ENCODE data around the gene CELF4. TPM values are rescaled to one million over a fixed set of nuclear protein-coding genes. Genes with fewer than 3 reads are reported as not detected.

The CELF4 gene
- total RNA-seq, 1 donor from 2014 or later: not detected

DNA sequence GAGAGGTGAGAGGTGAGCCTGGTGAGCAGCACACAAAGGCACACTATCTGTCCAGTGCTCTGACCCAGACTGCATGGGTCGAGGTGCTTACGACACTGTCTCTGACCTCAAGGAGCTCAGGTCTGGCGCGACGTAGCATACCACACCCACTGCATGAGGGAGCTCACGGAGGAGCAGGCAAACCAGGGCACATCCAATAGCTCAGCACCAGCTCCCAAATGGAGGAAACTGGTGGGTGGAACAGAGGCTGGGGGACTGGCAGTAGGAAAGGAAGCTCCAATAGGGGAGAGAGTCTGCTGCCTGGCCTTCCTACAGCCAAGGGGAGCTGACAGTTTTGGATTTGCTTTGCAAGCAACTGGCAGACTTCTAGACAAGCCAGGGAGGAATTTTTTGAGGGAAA, 36.3 kb downstream of the CELF4 start:
- ATAC-seq: no peak
- no peak for DNase-seq (ENCODE audit: low spot score)

DNA sequence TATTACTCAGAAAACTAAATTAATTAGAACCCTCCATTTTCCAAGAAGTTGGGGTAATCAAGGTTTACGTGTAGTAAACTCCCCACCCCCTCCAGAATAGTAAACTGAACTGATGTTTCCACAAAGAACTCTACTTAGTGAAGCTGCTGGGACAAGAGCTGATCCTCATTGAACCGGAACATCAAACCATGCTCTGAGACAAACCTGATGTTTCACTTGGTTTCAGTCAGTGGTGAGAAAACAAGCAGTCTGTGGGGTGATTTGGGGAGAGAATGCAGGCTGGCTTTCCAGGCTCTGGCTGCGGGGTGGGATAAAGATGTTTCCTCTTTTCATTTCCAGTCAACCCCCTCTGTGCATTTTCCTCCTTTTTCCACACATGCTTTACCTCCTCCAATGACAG, 38.2 kb downstream of the CELF4 start:
- ATAC-seq (no peak), DNase-seq (ENCODE audit: low spot score) (no peak)

DNA sequence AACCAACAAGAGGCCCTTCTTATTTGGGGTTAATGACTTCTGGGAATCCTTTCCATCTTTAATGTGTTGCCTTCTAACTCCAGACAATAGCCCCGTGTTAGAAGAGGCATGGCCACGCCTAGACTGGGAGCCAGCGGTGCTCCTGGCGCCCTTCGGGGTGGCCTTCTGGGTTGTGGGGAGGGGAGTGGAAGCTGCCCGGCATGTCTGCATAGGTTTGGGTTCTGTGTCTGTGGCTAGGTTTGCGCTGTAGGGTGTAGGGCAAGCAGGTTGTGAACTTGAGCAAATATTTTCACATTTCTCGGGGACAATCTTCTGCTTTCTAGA, 40.4 kb downstream of the CELF4 start:
- ATAC-seq (no peak), DNase-seq (ENCODE audit: low spot score) (no peak)

DNA sequence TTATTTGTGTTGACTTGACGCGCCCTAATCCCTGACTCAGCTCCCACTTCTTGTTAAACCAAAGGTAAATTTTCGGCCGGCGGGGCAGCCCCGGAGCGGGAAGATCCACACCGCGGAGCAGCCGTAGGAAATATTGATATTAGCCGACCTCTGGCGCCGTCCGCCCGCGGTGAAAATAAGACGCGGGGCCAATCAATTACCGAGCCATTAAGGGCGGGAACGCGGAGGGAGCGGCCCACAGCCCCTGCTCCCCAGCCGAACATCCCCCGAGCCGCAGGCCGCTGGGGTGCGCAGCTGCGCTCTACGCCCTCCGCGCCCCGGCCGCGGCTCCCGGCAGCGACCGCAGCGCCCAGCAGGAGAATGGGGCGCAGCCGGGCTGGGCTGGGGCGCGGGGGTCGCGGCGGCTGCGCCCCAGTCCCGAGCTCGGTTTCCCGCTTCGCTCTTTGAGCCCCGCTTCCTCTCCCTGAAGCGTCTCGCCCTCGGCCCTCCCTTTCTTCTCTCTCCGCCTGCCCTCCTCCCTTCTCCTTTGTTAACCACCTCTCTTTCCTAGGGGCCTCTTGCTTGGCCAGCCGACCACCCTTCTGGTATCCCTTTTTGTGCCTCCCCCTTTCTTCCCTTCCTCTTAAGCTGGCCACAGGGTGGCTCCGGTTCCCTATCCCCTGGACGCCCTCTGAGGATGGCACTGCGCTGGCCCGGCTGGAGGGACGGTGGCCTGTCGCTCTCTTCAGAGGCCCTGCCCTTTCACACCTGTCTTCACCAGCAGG, 40.9 kb downstream of the CELF4 start:
- ATAC-seq: no peak

DNA sequence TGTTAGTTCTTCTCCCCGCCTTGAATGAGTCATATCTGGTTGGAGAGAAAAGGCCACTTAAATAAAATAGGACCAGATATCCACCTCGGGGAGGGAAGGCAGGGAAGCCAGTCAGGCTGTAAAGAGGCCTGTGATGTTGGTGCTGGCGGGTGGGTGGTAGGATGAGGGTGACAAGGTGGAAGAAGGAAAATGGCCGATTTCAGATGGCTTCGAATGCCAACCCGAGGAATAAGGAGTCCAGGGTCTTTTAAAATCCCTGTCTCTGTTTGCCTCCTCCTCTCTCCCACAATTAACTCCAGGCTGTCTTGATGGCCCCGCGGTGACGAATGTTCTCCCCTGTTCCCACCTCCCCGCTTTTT, 41.5 kb downstream of the CELF4 start:
- DNase-seq (ENCODE audit: low spot score): no peak

More for the DNA sequence above, 40.9 kb downstream of the CELF4 start:
- no peak for DNase-seq (ENCODE audit: low spot score)

DNA sequence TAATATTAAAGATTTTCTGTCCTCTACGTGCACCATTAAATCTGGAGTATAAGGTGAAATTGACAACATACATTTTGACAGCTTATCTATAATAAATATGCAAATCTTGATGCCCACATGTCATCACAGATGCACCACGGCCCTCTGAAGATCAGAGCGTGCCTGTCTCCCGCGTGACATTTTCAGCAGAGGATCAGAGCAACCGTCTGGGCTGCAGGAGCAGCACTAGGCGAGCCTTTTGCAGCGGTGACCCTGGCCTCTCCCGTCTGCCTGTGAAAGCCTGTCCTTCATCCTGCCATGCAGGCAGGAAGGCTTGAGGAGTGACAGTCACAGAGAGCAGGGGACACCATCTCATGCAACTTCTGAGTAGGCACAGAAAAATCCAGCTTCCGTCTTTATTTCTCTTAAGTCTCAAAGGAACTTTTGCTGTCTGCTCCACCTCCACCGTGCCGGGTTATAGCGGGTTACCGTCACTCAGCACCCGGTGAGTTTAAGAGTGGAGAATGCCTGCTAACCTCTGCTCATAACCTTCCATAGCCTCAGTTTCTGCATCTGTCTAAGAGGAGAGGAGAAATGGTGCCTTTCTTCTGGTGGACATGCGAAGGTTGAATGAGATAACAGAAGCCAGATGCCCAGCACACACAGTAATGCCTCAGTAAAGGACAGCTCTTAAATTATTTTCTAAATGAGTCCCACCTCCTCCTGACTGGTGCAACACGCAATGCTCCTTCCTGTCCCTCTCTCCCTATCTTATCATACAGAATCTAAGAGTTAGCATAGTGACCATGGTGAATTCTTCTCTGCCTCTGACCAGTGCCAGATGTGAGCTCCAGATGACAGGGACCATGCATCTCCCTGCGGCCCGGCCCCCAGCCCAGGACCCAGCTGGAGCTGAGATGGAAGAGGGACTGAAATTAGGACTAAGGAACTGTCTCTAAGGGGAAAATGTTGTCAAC, 43.8 kb downstream of the CELF4 start:
- DNase-seq (ENCODE audit: low spot score): no peak
- no peak for ATAC-seq

More for the DNA sequence above, 41.5 kb downstream of the CELF4 start:
- ATAC-seq: no peak

DNA sequence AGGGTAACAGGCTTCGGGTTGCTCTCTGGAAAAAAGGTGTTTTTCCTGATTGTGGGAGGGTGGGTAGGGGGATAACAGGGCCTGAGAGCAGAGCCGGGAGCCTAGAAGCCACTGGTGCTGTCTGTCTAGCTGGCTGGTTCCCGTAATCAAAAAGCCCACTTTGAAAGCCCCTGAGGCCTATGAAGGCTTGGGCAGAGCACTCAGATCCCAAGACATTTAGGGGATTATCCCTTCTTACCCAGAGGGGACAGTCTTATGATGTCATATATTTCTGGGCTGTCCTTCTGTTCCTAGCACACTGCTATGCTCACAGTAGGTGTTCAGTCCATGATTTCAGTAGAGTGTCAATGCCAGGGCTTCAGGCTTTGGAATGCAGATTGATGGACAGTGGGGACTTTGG, 45.1 kb downstream of the CELF4 start:
- ATAC-seq (no peak), DNase-seq (ENCODE audit: low spot score) (no peak)

DNA sequence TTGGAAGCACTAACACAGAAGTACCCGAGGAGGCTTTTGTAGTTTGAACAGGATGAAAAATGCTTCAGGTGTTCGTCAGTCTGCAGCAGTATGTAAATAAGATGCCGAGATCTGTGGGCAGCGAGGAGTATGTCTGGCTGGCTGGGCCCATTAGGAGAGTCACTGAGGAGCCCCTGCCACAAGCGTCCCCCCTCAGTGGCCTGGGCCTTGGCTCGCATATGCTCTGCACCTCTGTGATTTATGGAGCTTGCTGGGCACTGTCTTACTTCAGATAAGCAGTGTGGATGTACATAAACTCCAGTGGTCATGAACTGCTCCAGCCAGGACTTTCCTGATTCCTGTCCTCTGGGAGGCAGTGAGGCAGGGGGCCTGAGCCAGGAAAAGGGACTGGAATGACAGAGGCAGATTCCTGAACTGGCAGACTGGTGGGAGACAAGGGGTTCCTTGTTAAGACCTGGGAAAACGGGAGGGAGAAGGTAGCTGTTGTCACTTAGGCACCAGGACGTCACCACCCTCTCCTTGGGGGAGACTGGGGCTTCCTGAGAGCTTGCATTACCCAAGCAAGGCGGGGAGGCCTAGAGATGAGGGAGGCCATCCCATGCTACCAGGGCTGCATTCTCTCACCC, 46.0 kb downstream of the CELF4 start:
- DNase-seq (ENCODE audit: low spot score) (no peak), ATAC-seq (no peak)

DNA sequence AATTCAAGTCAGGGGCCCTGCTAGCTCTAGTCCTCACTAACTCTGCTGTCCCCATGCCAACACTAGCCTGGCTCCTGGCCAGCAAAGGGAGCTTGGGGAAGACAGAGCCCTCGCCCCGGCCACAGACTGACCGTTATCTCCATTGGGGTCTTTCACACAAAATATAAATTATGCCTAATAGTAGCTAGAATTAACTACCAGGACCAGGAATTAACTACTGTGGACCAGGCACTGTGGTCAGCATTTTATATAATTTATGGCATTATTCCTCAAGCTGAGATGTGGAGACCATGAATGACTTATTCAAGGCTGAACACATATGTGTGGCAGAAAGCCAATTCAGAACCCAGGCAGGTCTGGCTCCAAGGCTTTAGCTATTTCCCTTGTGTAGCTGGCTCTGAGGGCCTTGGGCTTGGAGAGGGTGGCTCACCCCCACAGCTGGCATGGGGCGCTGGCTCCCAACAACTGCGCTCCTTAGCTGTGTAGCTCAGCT, 49.2 kb downstream of the CELF4 start:
- DNase-seq (ENCODE audit: low spot score) (no peak), ATAC-seq (no peak)

DNA sequence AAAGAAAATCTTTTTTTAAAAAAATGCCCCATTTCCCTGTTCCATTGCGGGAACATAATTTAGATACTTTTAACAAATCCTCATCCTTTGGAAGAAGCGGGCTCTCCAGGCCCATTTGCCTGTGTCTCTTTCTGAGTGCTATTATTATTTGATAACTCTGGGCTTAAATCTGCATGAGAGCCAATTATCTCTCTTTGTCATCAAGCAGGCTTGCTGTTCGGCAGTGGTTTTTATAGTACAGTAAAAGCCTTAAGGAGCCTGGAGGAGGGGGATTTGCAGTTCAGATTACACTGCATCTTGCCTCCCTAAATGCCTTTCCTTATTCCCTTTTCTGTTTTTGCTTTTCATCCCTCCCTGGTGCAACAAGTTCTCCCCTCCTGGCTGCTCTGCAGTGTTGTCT, 50.6 kb downstream of the CELF4 start:
- DNase-seq (ENCODE audit: low spot score) (no peak), ATAC-seq (no peak)

DNA sequence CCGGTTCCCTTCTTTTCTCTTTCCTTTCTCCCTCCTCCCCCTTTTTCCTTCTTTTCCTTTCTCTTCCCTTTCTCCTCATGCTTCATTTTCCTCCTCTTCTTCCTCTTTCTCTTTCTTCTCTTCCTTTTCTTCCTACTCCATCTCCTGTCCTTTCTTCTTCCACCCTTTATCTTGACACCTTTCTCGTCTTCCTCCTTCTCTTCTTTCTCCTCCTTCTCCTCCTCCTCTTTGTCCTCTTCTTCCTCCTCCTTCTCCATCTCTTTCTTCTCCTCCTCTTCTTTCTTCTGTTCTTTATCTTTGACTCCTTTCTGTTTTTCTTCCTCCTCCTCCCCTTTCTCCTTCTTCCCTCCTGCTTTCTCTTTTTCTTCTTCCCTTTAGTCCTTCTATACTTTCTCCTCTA, 53.2 kb downstream of the CELF4 start:
- no peak for ATAC-seq

DNA sequence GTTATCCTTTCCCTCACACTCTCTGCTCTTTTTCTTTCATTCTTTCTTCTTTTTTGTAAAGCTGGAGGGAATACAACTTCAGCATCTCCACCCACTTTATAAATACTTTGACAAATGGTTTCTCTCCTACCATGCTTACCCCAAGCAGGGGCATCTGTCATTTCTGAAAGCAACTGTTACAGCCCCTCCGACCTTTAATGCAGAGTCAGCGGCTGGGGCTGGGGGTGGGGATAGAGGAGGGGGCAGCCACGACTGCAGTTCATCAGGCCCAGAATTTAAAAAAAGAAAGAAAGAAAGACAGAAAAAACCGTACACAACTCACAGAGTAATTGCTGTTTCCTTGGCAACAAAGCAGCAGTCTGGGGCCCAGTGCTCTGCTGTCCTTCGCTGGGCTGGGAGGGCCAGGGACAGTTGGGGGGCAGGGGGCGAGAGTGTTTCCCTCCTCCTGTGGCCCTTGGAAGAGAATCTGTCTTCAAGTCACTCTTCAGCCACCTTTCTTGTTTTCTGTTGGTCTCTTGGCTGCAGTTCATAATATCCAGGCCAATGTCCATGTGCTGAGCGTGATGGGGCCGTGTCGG, 53.8 kb downstream of the CELF4 start:
- no peak for DNase-seq (ENCODE audit: low spot score)
- ATAC-seq: no peak

More for the DNA sequence above, 53.2 kb downstream of the CELF4 start:
- DNase-seq (ENCODE audit: low spot score): no peak

DNA sequence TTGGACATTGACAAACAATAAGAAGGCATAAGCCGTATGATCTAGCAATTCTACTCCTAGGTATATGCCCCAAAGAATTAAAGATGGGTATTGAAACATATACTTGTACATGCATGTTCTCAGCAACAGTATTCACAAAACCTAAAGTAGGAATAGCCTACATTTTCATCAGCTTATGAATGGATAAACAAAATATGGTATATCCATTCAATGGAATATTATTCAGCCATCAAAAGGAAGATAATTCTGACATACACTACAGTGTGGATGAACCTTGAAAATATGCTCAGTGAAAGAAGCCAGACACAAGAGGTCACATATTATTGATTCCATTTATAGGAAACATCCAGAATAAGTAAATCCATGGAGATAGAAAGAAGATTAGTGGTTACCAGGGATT, 56.0 kb downstream of the CELF4 start:
- ATAC-seq (no peak), DNase-seq (ENCODE audit: low spot score) (no peak)

DNA sequence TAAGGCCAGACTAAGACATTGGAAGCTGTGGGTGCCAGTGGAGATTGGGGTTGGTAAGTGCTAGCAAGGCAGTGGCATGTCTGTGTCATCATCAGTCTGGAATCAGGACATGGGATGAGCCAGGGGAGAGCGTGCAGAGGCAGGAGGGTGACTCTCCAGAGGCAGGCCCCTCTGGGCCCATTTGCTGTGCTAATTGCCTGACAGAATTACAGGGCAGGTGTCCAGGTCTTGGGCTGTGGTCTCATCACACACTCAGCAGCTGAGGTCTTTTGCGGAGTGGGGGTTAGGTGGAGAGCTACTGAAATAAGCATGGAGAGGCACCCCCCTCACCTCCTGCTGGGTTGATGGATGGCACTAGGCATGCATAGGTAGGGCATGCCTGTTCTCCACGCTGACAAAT, 57.4 kb downstream of the CELF4 start:
- DNase-seq (ENCODE audit: low spot score): no peak
- ATAC-seq: no peak

DNA sequence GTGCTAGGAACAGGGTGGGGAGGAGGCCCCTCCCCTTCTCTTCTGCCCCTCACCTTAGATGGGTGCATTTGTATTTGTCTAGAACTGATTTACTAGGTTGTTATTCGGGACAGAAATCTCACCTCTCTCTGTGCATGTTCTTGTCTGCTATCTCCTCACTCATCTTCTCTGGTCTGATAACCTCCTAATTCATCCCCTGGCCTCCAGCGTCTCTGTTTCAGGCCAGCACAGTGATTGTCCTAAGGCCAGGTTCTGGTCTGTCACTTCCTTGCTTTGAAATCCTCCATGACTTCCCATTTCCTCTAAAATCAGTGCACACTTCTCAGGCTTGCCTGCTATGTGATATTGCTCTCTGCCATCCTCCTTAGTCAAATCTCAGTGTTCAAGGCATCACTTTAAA, 58.4 kb downstream of the CELF4 start:
- DNase-seq (ENCODE audit: low spot score) (no peak), ATAC-seq (no peak)

DNA sequence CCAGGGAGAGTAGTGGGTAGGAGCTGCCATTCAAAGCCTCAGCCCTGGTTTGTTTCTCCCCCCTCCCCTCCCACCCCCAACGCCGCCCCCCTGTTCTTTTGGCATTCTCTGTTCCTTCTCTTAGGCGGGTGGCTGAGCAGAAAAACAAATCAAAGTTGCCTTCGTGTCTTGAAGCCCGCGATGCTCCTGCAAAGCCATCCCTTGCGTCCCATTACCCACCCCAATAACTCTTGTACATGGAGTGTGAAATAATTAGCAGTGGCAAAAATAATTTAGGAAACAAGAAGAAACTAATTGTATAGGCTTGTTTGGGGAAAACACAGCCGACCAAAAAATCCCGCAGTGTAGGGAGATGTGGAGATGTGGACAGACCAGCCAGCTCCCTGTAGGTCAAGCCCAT, 59.6 kb downstream of the CELF4 start:
- ATAC-seq: no peak
- DNase-seq (ENCODE audit: low spot score): no peak

DNA sequence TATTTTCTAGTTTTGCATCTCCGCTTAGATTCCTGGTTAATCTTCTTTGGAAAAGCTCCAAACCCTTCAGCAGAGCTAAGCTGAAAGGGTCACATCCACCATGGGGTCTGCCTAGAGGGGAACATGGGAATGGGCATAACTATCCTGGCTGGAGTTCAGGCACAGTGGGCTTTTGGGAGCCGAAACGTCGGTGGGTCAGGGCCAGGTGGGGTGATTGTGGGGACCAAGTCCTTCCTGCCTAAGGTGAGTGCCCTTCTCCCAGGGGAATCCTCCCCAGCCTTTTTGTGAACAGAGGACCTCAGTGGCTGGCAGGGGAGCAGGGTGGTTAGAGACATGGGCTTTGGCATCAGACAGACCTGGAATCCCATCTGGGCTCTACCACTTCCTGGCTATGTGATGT, 60.3 kb downstream of the CELF4 start:
- no peak for DNase-seq (ENCODE audit: low spot score)
- no peak for ATAC-seq

DNA sequence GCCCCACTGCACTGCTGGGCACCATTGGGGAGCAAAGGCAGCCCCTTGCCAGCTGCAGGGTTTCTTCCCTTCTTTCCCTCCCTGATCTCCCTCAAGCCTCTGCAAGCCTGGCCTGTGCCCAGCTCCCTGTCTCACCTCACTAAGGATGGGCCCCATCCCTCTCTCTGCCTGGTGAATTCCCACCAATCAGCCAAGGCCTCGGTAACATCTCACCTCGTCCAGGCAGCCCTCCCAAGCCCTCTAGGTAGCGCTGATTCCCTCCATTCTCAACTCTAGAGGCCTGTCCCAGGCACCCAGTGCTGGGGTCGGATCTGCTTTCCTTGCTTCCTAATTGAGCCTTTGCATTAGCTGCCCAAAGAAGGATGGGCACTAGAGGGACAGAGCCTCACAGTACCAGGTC, 63.0 kb downstream of the CELF4 start:
- DNase-seq (ENCODE audit: low spot score) (no peak), ATAC-seq (no peak)

DNA sequence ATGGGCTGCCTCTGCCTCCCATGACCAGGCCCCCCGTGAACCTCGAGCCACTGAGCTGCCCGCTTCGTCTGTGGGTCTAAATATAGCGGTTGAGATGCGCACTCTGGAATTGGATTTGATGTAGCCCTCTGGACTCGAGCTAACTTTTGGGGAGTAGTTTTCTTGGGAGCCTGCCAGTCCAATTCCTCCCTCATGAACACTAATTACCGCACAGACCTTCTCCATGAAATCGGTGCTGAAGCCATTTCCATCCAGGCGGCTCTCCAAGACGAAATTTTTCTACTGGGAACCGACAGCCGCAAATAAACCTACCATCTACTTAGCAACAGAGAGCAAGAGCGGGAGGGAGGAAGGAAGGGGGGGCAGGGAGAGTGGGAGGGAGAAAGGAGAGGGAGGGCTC, 63.6 kb downstream of the CELF4 start:
- DNase-seq (ENCODE audit: low spot score) (no peak), ATAC-seq (no peak)

DNA sequence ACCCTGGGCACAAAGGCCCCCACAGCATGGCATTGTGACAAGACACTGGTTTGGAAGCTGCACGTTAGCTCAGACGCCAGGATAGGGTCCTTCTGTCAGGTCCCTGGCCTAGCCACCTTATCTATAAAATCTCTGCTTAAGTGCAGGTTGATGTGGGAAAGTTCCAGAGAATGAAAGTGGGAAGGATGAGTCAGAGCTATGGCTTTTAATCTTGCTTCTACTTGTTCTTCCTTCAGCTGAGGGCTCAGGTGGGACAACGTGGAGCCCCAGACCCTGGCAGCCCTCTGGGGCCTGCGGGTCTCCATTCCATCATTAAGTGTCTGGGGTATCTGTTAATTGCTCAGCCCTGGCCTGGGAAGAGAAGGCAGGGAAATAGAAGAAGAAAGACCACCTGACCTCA, 64.5 kb downstream of the CELF4 start:
- ATAC-seq (no peak), DNase-seq (ENCODE audit: low spot score) (no peak)

DNA sequence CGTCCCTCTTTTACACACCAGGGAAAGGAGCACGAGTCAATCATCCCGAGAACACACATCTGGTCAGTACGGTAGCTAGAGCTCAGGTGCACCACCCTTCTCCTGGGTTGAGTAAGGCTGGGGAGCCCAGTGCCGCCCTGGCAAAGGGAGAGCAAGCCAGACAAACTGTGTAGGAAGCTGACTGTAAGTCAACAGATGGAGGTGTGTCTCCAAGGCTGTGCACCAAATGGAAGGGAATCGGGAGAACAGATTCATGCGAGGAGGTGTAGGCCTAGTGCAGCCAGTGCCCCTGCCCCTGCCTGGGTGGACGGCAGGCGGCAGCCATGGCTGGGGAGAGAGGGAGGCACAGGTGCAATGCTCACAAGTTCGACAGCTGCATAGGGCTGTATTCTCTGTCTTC, 65.7 kb downstream of the CELF4 start:
- ATAC-seq: no peak
- no peak for DNase-seq (ENCODE audit: low spot score)

Data from left lobe of liver (tissue), 2 donors.